Trophoblast cell (in vitro differentiated cells and primary cell): ENCODE data around the gene ZNF354B.
A peak's percentile ranks its signal among the peaks of the same experiment; 100 is the strongest.
"Not testable (repeated sequence)": the region's sequence is repeated elsewhere in the genome, so short reads cannot be mapped to it uniquely, and the experiment has no call there.

ENCODE experiments used
- DNase-seq, 2 donors: peaks; one replicate each; pipeline ENCODE4 v3.0.0-alpha.2; 2016
- H2AFZ ChIP-seq: 2 replicates; pipeline ENCODE4 v1.6.1; 2013; ENCODE audit warnings: low read length, moderate library complexity, mild to moderate bottlenecking; ENCODE audit not compliant: insufficient read depth, poor library complexity
- H2AK5ac ChIP-seq: 2 replicates; pipeline ENCODE4 v1.6.1; 2013; ENCODE audit warnings: mild to moderate bottlenecking, low read length
- H2BK120ac ChIP-seq: 2 replicates; pipeline ENCODE4 v1.6.1; 2013; ENCODE audit warnings: low read length, mild to moderate bottlenecking, moderate library complexity; ENCODE audit not compliant: insufficient read depth, poor library complexity
- H2BK12ac ChIP-seq: 2 replicates; pipeline ENCODE4 v1.6.1; 2013; ENCODE audit warnings: mild to moderate bottlenecking, low read length, moderate library complexity
- H2BK5ac ChIP-seq: 2 replicates; pipeline ENCODE4 v1.6.1; 2013; ENCODE audit warnings: low read length, low read depth, moderate library complexity, mild to moderate bottlenecking; ENCODE audit not compliant: poor library complexity
- H3K14ac ChIP-seq: 2 replicates; pipeline ENCODE4 v1.6.1; 2013; ENCODE audit warnings: mild to moderate bottlenecking, low read length
- H3K18ac ChIP-seq: 2 replicates; pipeline ENCODE4 v1.6.1; 2013; ENCODE audit warnings: mild to moderate bottlenecking, low read length
- H3K23ac ChIP-seq: 2 replicates; pipeline ENCODE4 v1.6.1; 2013; ENCODE audit warnings: low read length
- H3K27ac ChIP-seq: 2 replicates; pipeline ENCODE4 v1.5.1; 2013; ENCODE audit warnings: low read depth, mild to moderate bottlenecking, inconsistent platforms, low read length, moderate library complexity
- H3K27me3 ChIP-seq: 2 replicates; pipeline ENCODE4 v1.6.1; 2013; ENCODE audit warnings: inconsistent platforms, mild to moderate bottlenecking, low read length, moderate library complexity; ENCODE audit not compliant: insufficient read depth
- H3K36me3 ChIP-seq, 2 experiments: 1 replicate in 1 of 2; 2 replicates in 1 of 2; pipeline ENCODE4 v1.6.1; 2013; ENCODE audit warnings: low read length in 2 of 2, mild to moderate bottlenecking in 2 of 2, moderate library complexity in 1 of 2; ENCODE audit not compliant: insufficient read depth in 2 of 2, control insufficient read depth in 1 of 2
- H3K4ac ChIP-seq: 2 replicates; pipeline ENCODE4 v1.6.1; 2013; ENCODE audit warnings: low read depth, mild to moderate bottlenecking, low read length, moderate library complexity
- H3K4me1 ChIP-seq, 2 experiments: 1 replicate in 1 of 2; 2 replicates in 1 of 2; pipeline ENCODE4 v1.6.1; 2013; ENCODE audit warnings: low read length in 2 of 2, mild to moderate bottlenecking in 2 of 2, moderate library complexity in 1 of 2; ENCODE audit not compliant: insufficient read depth in 2 of 2, control insufficient read depth in 1 of 2
- H3K4me2 ChIP-seq: 2 replicates; pipeline ENCODE4 v1.6.1; 2013; ENCODE audit warnings: inconsistent platforms, mild to moderate bottlenecking, low read length, moderate library complexity
- H3K4me3 ChIP-seq: 2 replicates; pipeline ENCODE4 v1.5.1; 2013; ENCODE audit warnings: mild to moderate bottlenecking, low read depth, low read length, inconsistent platforms
- H3K79me1 ChIP-seq: one replicate; pipeline ENCODE4 v1.6.1; 2013; ENCODE audit warnings: low read length
- H3K79me2 ChIP-seq: 2 replicates; pipeline ENCODE4 v1.6.1; 2013; ENCODE audit warnings: low read length, mild to moderate bottlenecking; ENCODE audit not compliant: control insufficient read depth, insufficient read depth, poor library complexity
- H3K9ac ChIP-seq: 2 replicates; pipeline ENCODE4 v1.6.1; 2013; ENCODE audit warnings: mild to moderate bottlenecking, low read length
- H3K9me3 ChIP-seq: 2 replicates; pipeline ENCODE4 v1.6.1; 2013; ENCODE audit warnings: low read depth, mild to moderate bottlenecking, control low read depth, inconsistent platforms, low read length; ENCODE audit not compliant: insufficient read depth
- H4K12ac ChIP-seq: 2 replicates; pipeline ENCODE4 v1.6.1; 2013; ENCODE audit warnings: low read depth, mild to moderate bottlenecking, low read length, moderate library complexity
- H4K8ac ChIP-seq: 2 replicates; pipeline ENCODE4 v1.6.1; 2013; ENCODE audit warnings: low read depth, mild to moderate bottlenecking, low read length, moderate library complexity
- H4K91ac ChIP-seq: one replicate; pipeline ENCODE4 v1.6.1; 2013; ENCODE audit warnings: low read depth, mild to moderate bottlenecking, low read length, moderate library complexity
- WGBS: extraction: QIAGEN DNeasy Blood & Tissue Kit; methylation state at CpG from one replicate; pipeline ENCODE4 v1.1.7; 2013; ENCODE audit warnings: missing lambda C conversion rate; ENCODE audit not compliant: insufficient read length, insufficient coverage; ENCODE audit errors: extremely low coverage; 5-methylcytosine and 5-hydroxymethylcytosine counted together

The ZNF354B gene

DNA sequence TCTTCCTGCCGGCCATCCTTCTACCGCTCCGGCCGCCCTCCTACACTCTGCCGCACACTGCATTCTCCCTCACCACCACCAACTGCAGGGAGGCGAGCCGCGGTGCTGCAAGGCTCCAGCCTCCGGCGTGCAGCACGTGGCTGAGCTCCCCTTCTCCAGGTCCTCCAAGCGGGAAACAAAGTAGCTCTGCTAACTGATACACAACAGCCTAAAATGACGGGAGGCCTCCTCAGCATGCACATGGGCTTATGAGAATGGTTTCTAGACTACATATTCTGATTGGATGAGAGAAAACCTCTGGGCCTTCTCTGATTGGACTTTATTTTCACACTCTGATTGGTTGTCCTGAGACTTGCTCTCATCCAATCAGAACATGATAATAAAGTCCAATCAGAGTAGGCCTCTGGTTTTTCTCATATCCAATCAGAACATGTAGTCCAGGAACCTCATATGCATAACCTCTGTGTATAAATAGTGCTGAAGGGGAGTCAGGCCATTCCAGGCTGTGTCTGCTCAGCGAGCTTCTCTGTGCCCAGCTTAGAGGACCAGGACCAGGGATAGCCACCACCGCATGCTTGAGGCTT lies 27.0 kb upstream of the ZNF354B start:
- Histone ChIP-seq H2AFZ (no peak overlapping the region), H3K9me3 (peaks cover 20% of the 10 kb centered on the region), H4K91ac (no peak overlapping the region), H3K4ac (no peak overlapping the region), H4K8ac (no peak overlapping the region), H3K27ac (no peak overlapping the region), H3K4me2 (no peak overlapping the region), H3K9ac (no peak overlapping the region), H3K14ac (no peak overlapping the region), H3K4me3 (no peak overlapping the region), H3K27me3 (no peaks in the 10 kb centered on the region), H3K36me3 (no peaks in the 10 kb centered on the region), H2AK5ac (no peak overlapping the region), H3K18ac (no peak overlapping the region), H2BK5ac (no peak overlapping the region), H2BK12ac (no peak overlapping the region), H4K12ac (no peak overlapping the region), H2BK120ac (no peak overlapping the region), H3K23ac (no peak overlapping the region), H3K4me1 (no peaks in the 10 kb centered on the region), H3K79me1 (no peaks in the 10 kb centered on the region), H3K79me2 (no peaks in the 10 kb centered on the region)
- no CpG with 5 or more reads among the region's 15 CpGs for WGBS
- DNase-seq = no peak

DNA sequence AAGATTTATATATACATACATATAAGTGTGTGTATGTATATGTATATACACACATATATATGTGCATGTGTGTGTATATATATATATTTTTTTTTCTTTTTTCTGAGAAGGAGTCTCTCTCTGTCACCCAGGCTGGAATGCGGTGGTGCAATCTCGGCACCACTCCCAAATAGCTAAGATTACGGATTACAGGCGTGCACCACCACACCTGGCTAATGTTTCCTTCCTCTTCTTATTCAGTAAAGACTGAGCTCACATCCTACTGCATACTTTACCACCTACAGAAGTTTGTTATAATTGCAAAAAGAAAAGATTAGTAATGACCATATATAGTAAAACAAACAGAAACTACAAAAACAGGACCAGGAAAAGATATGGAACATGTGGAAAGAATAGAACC lies 23.1 kb upstream of the ZNF354B start:
- H3K18ac ChIP-seq = no peak overlapping the region
- no peaks in the 10 kb centered on the region for H3K4me1 ChIP-seq
- H3K27me3 ChIP-seq = no peaks in the 10 kb centered on the region
- H3K27ac ChIP-seq = no peak overlapping the region
- no peak overlapping the region for H3K4ac ChIP-seq
- no peak overlapping the region for H4K8ac ChIP-seq
- no CpG with 5 or more reads among the region's 4 CpGs for WGBS
- no peaks in the 10 kb centered on the region for H3K36me3 ChIP-seq
- no peak overlapping the region for H4K12ac ChIP-seq
- DNase-seq = peak; percentile 82 to 92
- H2BK5ac ChIP-seq = no peak overlapping the region
- no peak overlapping the region for H3K14ac ChIP-seq
- H3K79me2 ChIP-seq = no peaks in the 10 kb centered on the region
- H3K79me1 ChIP-seq = no peaks in the 10 kb centered on the region
- H2BK120ac ChIP-seq = no peak overlapping the region
- no peak overlapping the region for H3K23ac ChIP-seq
- no peak overlapping the region for H3K4me3 ChIP-seq
- no peak overlapping the region for H2BK12ac ChIP-seq
- H3K9ac ChIP-seq = no peak overlapping the region
- H4K91ac ChIP-seq = no peak overlapping the region
- peaks cover 18% of the 10 kb centered on the region for H3K9me3 ChIP-seq
- no peak overlapping the region for H2AFZ ChIP-seq
- H2AK5ac ChIP-seq = no peak overlapping the region
- H3K4me2 ChIP-seq = no peak overlapping the region

DNA sequence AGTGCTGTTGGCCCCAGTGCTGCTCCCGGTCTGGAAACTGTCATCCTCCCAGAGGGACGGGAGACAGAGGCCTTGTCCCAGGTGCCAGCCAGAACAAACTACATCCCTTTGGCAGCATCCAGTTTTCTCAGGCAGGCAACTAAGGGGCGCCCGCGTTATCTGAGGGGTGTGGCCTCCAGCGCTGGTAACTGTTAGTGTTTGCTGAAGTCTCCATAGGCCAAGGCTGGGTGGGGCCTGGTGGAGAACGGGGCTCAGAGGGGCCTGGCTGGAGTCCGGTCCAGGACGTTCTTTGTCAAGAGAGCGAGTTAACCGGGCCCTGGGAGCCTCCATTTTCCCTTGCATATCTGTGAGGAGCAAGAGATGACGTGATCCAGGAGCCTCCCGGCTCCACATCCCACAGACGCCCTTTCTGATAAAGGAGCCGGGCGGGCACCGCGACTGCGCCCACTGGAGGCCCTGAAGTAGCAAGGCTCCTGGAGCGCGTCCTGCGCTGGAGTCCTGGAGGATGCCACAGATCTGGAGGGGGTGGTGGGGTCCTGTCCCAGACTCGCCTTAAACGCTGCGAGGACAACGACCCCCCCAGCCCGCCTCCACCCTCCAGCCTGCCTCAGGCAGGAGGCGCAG lies 20.9 kb upstream of the ZNF354B start:
- H3K36me3 ChIP-seq, H3K18ac ChIP-seq, H4K91ac ChIP-seq, H2AK5ac ChIP-seq, H3K9ac ChIP-seq, H4K8ac ChIP-seq, H3K79me1 ChIP-seq, H3K14ac ChIP-seq, H2BK120ac ChIP-seq, H4K12ac ChIP-seq, H3K4me3 ChIP-seq, H3K4me1 ChIP-seq, H3K27ac ChIP-seq, H2BK12ac ChIP-seq, H3K23ac ChIP-seq, H2BK5ac ChIP-seq, H3K27me3 ChIP-seq, H3K79me2 ChIP-seq, H2AFZ ChIP-seq, H3K4ac ChIP-seq, H3K4me2 ChIP-seq: not testable (repeated sequence)
- peaks cover 13% of the 10 kb centered on the region for H3K9me3 ChIP-seq
- peak; percentile 54 to 68 for DNase-seq
- WGBS = no CpG with 5 or more reads among the region's 28 CpGs

DNA sequence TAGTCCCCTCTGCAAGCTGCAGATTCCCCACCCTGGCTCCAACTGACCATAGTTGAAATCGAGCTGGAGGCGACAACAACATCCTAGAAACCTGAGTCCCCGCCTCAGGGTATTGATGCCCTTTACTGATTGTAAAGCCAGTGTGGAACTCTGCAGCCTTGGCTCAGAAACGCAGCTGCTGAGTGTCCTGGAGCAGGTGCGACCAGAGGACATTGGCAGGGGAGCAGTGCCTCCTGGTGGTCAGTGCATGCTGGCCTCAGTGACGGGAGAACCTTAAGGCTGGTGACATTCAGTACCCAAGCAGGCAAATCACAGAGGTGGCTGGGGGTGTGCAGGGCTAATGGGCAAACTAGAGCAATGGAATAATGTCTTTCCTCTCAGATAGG lies 20.4 kb upstream of the ZNF354B start:
- Histone ChIP-seq H2AFZ (no peak overlapping the region), H3K4me2 (no peak overlapping the region), H3K9me3 (peaks cover 13% of the 10 kb centered on the region), H3K4me3 (no peak overlapping the region), H2BK120ac (no peak overlapping the region), H3K9ac (no peak overlapping the region), H2AK5ac (no peak overlapping the region), H3K14ac (no peak overlapping the region), H3K18ac (no peak overlapping the region), H4K12ac (no peak overlapping the region), H3K27ac (no peak overlapping the region), H3K27me3 (no peaks in the 10 kb centered on the region), H3K4me1 (no peaks in the 10 kb centered on the region), H3K4ac (no peak overlapping the region), H3K23ac (no peak overlapping the region), H3K79me2 (no peaks in the 10 kb centered on the region), H3K36me3 (no peaks in the 10 kb centered on the region), H4K8ac (no peak overlapping the region), H2BK5ac (no peak overlapping the region), H4K91ac (no peak overlapping the region), H3K79me1 (no peaks in the 10 kb centered on the region), H2BK12ac (no peak overlapping the region)
- DNase-seq = peak; percentile 97 to 100
- WGBS = no CpG with 5 or more reads among the region's 6 CpGs
